Body of pancreas (tissue), 4 donors: ENCODE results near the gene ID4. TPM values are rescaled to one million over a fixed set of nuclear protein-coding genes. Genes with fewer than 3 reads are reported as not detected.

Experiments used
- ATAC-seq: fragments of 150-250 bp; one replicate; pipeline ENCODE4 v1.9.1; 2016
- DNase-seq, 4 donors: peaks; one replicate each; pipeline ENCODE4 v3.0.0-alpha.2; 2019
- H3K27ac ChIP-seq, 4 donors: fragments of 200-600 bp; sonication (generic); 1 replicate in 3 of 4; 2 replicates in 1 of 4; pipeline versions ENCODE4 v1.5.1 to v1.6.1; 2016 to 2019; ENCODE audit warnings: mild to moderate bottlenecking in 1 of 4, mixed read lengths in 1 of 4, moderate library complexity in 1 of 4
- H3K27me3 ChIP-seq, 2 donors: fragments of 200-600 bp; sonication (generic); one replicate each; pipeline ENCODE4 v1.6.0; 2016; ENCODE audit warnings: mild to moderate bottlenecking in 1 of 2
- H3K36me3 ChIP-seq, 2 donors: fragments of 200-600 bp; sonication (generic); replicated peaks in 1 of 2; 2 replicates each; pipeline ENCODE4 v1.5.1; 2016; ENCODE audit warnings: low read depth in 2 of 2; ENCODE audit not compliant: insufficient read depth in 1 of 2
- H3K4me1 ChIP-seq: fragments of 200-600 bp; sonication (generic); one replicate; pipeline ENCODE4 v1.6.0; 2016
- H3K4me3 ChIP-seq, 2 donors: fragments of 200-600 bp; sonication (generic); 1 replicate in 1 of 2; 2 replicates in 1 of 2; pipeline ENCODE4 v1.5.1; 2016 to 2019
- H3K9me3 ChIP-seq, 3 donors: fragments of 200-600 bp; sonication (generic); 1 replicate in 2 of 3; 2 replicates in 1 of 3; pipeline ENCODE4 v1.5.1; 2016
- CTCF ChIP-seq, 7 experiments: fragments of 450-650 bp in 4 of 7; fragments of 200-600 bp in 3 of 7; sonication (generic) in 3 of 7; IDR thresholded peaks; one replicate each; pipeline ENCODE4 v1.5.1; 2016 to 2019; ENCODE audit warnings: antibody characterized with exemption in 7 of 7
- POLR2A ChIP-seq, 3 donors: fragments of 450-650 bp; IDR thresholded peaks; one replicate each; pipeline ENCODE4 v1.6.1; 2016; ENCODE audit warnings: antibody characterized with exemption in 3 of 3, mild to moderate bottlenecking in 2 of 3
- WGBS, 2 donors: methylation state at CpG; one replicate each; pipeline ENCODE4 v1.1.5; 2017; 5-methylcytosine and 5-hydroxymethylcytosine counted together
- intact Hi-C: fragments of 100-400 bp; cut with DNase I; formaldehyde crosslinking; loops from one replicate; pipeline ENCODE4 v1.15.1; 2023
- total RNA-seq, 2 donors: library from RNA; depleted of rRNA; stranded (reverse); fragments of >200 nt; gene quantifications; one replicate each; pipeline ENCODE4 v1.1.0, GENCODE V29; 2016

ID4 gene
- total RNA-seq, 2 donors from 2014 or later: 53.7 to 72.5 TPM

GRCh38 chr6:19812512-19813119 is 24.6 kb upstream of the ID4 start:
- intact Hi-C loops: no loop called here
- H3K27ac ChIP-seq: no peak overlapping the region
- H3K4me3 ChIP-seq: no peak overlapping the region
- WGBS, 2 donors: 38 to 41% methylated on average over 6 of the region's 6 CpGs
- H3K4me1 ChIP-seq: no peaks in the 10 kb centered on the region
- TF ChIP-seq POLR2A (IDR thresholded peaks at IDR 0.05) (no peak), CTCF (IDR thresholded peaks at IDR 0.05) (peak; percentile 47 to 65 (median 60))
- DNase-seq (peak; percentile 13 to 24 (median 18)), ATAC-seq (peak; percentile 86)
- H3K36me3 ChIP-seq: no peaks in the 10 kb centered on the region
- no peaks in the 10 kb centered on the region for H3K9me3 ChIP-seq
- H3K27me3 ChIP-seq: no peaks in the 10 kb centered on the region

- intact Hi-C loops: no loop called here
- 48 to 60% methylated on average over 2 of the region's 2 CpGs for WGBS, 2 donors
- Histone ChIP-seq H3K9me3 (no peaks in the 10 kb centered on the region), H3K27ac (no peak overlapping the region), H3K4me1 (no peaks in the 10 kb centered on the region), H3K4me3 (no peak overlapping the region), H3K27me3 (no peaks in the 10 kb centered on the region), H3K36me3 (no peaks in the 10 kb centered on the region)
- no peak for ATAC-seq
- no peak for TF ChIP-seq POLR2A (IDR thresholded peaks at IDR 0.05)
- no peak for TF ChIP-seq CTCF (IDR thresholded peaks at IDR 0.05)
- no peak for DNase-seq
These were observed 18.4 kb upstream of the ID4 start for GRCh38 chr6:19818805-19819204.

GRCh38 chr6:19824058-19824807 is 12.9 kb upstream of the ID4 start:
- Histone ChIP-seq H3K4me1 (no peaks in the 10 kb centered on the region), H3K4me3 (no peak overlapping the region), H3K9me3 (no peaks in the 10 kb centered on the region), H3K27ac (no peak overlapping the region), H3K27me3 (no peaks in the 10 kb centered on the region), H3K36me3 (no peaks in the 10 kb centered on the region)
- intact Hi-C loops: no loop called here
- TF ChIP-seq POLR2A (IDR thresholded peaks at IDR 0.05) (no peak), CTCF (IDR thresholded peaks at IDR 0.05) (no peak)
- WGBS, 2 donors: 76 to 81% methylated on average over 6 of the region's 6 CpGs
- no peak for ATAC-seq
- DNase-seq: no peak

GRCh38 chr6:19827247-19827646 is 9.9 kb upstream of the ID4 start:
- Histone ChIP-seq H3K36me3 (no peaks in the 10 kb centered on the region), H3K4me1 (no peaks in the 10 kb centered on the region), H3K27me3 (no peaks in the 10 kb centered on the region), H3K4me3 (no peak overlapping the region), H3K9me3 (no peaks in the 10 kb centered on the region), H3K27ac (no peak overlapping the region)
- TF ChIP-seq CTCF (IDR thresholded peaks at IDR 0.05) (no peak), POLR2A (IDR thresholded peaks at IDR 0.05) (no peak)
- DNase-seq (no peak), ATAC-seq (no peak)
- intact Hi-C loops: no loop called here
- 89 to 90% methylated on average over 5 of the region's 5 CpGs for WGBS, 2 donors
